Neural progenitor cell (in vitro differentiated cells): ENCODE measurements around the gene TEAD3. TPM values are rescaled to one million over a fixed set of nuclear protein-coding genes. Genes with fewer than 3 reads are reported as not detected.

Experiments
- DNase-seq: peaks from one replicate; pipeline ENCODE4 v3.0.0-alpha.2; 2016; ENCODE audit warnings: low spot score
- H2AFZ ChIP-seq: fragments of 200-600 bp; sonication (generic); replicated peaks from 2 replicates; pipeline ENCODE4 v1.6.1; 2016; ENCODE audit warnings: antibody characterized with exemption
- H3F3A ChIP-seq: fragments of 200-600 bp; sonication (generic); 2 replicates; pipeline ENCODE4 v1.6.1; 2016; ENCODE audit warnings: antibody characterized with exemption, low read depth
- H3K27ac ChIP-seq: fragments of 200-600 bp; sonication (generic); 2 replicates; pipeline ENCODE4 v1.5.1; 2016; ENCODE audit warnings: mild to moderate bottlenecking
- H3K27me3 ChIP-seq: fragments of 200-600 bp; sonication (generic); 2 replicates; pipeline ENCODE4 v1.6.1; 2016; ENCODE audit warnings: mild to moderate bottlenecking, moderate library complexity
- H3K36me3 ChIP-seq: fragments of 200-600 bp; sonication (generic); 2 replicates; pipeline ENCODE4 v1.5.1; 2016
- H3K4me1 ChIP-seq: fragments of 200-600 bp; sonication (generic); 2 replicates; pipeline ENCODE4 v1.6.1; 2016; ENCODE audit warnings: mixed run types
- H3K4me2 ChIP-seq: fragments of 200-600 bp; sonication (generic); 2 replicates; pipeline ENCODE4 v1.6.1; 2016
- H3K4me3 ChIP-seq: fragments of 200-600 bp; sonication (generic); 2 replicates; pipeline ENCODE4 v1.5.1; 2016
- H3K79me2 ChIP-seq: fragments of 200-600 bp; sonication (generic); 2 replicates; pipeline ENCODE4 v1.6.1; 2016; ENCODE audit warnings: low read depth
- H3K9ac ChIP-seq: fragments of 200-600 bp; sonication (generic); 2 replicates; pipeline ENCODE4 v1.6.1; 2016
- H3K9me3 ChIP-seq: fragments of 200-600 bp; sonication (generic); 2 replicates; pipeline ENCODE4 v1.5.1; 2016; ENCODE audit warnings: low read depth
- H4K20me1 ChIP-seq: fragments of 200-600 bp; sonication (generic); 2 replicates; pipeline ENCODE4 v1.6.1; 2016; ENCODE audit warnings: low read depth
- H3K27ac Mint-ChIP-seq: 3 replicates; pipeline ENCODE4 v1.8.0; 2021; ENCODE audit warnings: mixed read lengths
- H3K27me3 Mint-ChIP-seq: 2 replicates; pipeline ENCODE4 v1.8.0; 2022; ENCODE audit warnings: low read depth, mild to moderate bottlenecking, inconsistent platforms, moderate library complexity, mixed read lengths; ENCODE audit not compliant: insufficient read depth
- H3K36me3 Mint-ChIP-seq: 3 replicates; pipeline ENCODE4 v1.8.0; 2021; ENCODE audit warnings: mixed read lengths
- H3K4me1 Mint-ChIP-seq: 3 replicates; pipeline ENCODE4 v1.8.0; 2021; ENCODE audit warnings: mixed read lengths
- H3K4me3 Mint-ChIP-seq: 3 replicates; pipeline ENCODE4 v1.8.0; 2021; ENCODE audit warnings: mild to moderate bottlenecking, moderate library complexity, mixed read lengths
- H3K9me3 Mint-ChIP-seq: 3 replicates; pipeline ENCODE4 v1.8.0; 2020; ENCODE audit warnings: mixed read lengths
- CTCF ChIP-seq: fragments of 200-600 bp; sonication (generic); IDR thresholded peaks from 2 replicates; pipeline ENCODE4 v1.5.1; 2017; ENCODE audit warnings: antibody characterized with exemption, mild to moderate bottlenecking
- EZH2 ChIP-seq: fragments of 200-600 bp; sonication (generic); IDR thresholded peaks from 2 replicates; pipeline ENCODE4 v1.6.1; 2017; ENCODE audit warnings: antibody characterized with exemption, mild to moderate bottlenecking, moderate library complexity
- EZH2phosphoT487 ChIP-seq: fragments of 200-600 bp; sonication (generic); IDR thresholded peaks from 2 replicates; pipeline ENCODE4 v1.6.1; 2017; ENCODE audit warnings: antibody characterized with exemption
- total RNA-seq: library from RNA; depleted of rRNA; stranded (reverse); fragments of >200 nt; gene quantifications from 2 replicates; pipeline ENCODE4 v1.2.3, GENCODE V29; 2015; ENCODE audit warnings: low replicate concordance

The TEAD3 gene
- total RNA-seq, 1 donor from 2014 or later, result 9.7 TPM

GRCh38 chr6:35486005-35486925 lies 10.6 kb downstream of the TEAD3 start:
- peak overlapping the region; percentile 56 for H3K4me2 ChIP-seq

GRCh38 chr6:35485402-35485877 lies 11.4 kb downstream of the TEAD3 start:
- H4K20me1 ChIP-seq, result peaks cover 23% of the 10 kb centered on the region
- H3K27me3 ChIP-seq, result no peaks in the 10 kb centered on the region
- no peak overlapping the region for H3K4me3 ChIP-seq
- Mint-ChIP-seq H3K4me3 (no peak overlapping the region), H3K4me1 (peaks cover 30% of the 10 kb centered on the region), H3K36me3 (peaks cover 2% of the 10 kb centered on the region), H3K9me3 (no peaks in the 10 kb centered on the region), H3K27me3 (peaks cover 3% of the 10 kb centered on the region), H3K27ac (no peak overlapping the region)
- peak; percentile 75 for DNase-seq
- H3K9me3 ChIP-seq, result no peaks in the 10 kb centered on the region
- peaks cover 43% of the 10 kb centered on the region for H3K4me1 ChIP-seq
- H3K27ac ChIP-seq, result no peak overlapping the region
- TF ChIP-seq EZH2, result no peak
- no peak for TF ChIP-seq CTCF
- no peak for TF ChIP-seq EZH2phosphoT487
- H3F3A ChIP-seq, result peaks cover 19% of the 10 kb centered on the region
- peak overlapping the region; percentile 56 for H3K4me2 ChIP-seq
- H3K36me3 ChIP-seq, result no peaks in the 10 kb centered on the region
- peaks cover 15% of the 10 kb centered on the region for H3K79me2 ChIP-seq
- H3K9ac ChIP-seq, result no peak overlapping the region
- H2AFZ ChIP-seq, result no peak overlapping the region

More at GRCh38 chr6:35486005-35486925, 10.6 kb downstream of the TEAD3 start:
- Mint-ChIP-seq H3K36me3 (peaks cover 1% of the 10 kb centered on the region), H3K9me3 (no peaks in the 10 kb centered on the region), H3K4me1 (peaks cover 38% of the 10 kb centered on the region), H3K4me3 (peak overlapping the region; percentile 27), H3K27me3 (peaks cover 6% of the 10 kb centered on the region), H3K27ac (no peak overlapping the region)
- no peaks in the 10 kb centered on the region for H3K9me3 ChIP-seq
- H4K20me1 ChIP-seq, result peaks cover 31% of the 10 kb centered on the region
- H3K27me3 ChIP-seq, result no peaks in the 10 kb centered on the region
- H3F3A ChIP-seq, result peaks cover 26% of the 10 kb centered on the region
- H2AFZ ChIP-seq, result no peak overlapping the region
- DNase-seq, result peak; percentile 65
- H3K36me3 ChIP-seq, result no peaks in the 10 kb centered on the region
- TF ChIP-seq EZH2 (no peak), CTCF (no peak), EZH2phosphoT487 (no peak)
- peaks cover 52% of the 10 kb centered on the region for H3K4me1 ChIP-seq
- H3K4me3 ChIP-seq, result no peak overlapping the region
- H3K79me2 ChIP-seq, result peaks cover 22% of the 10 kb centered on the region
- no peak overlapping the region for H3K9ac ChIP-seq
- H3K27ac ChIP-seq, result no peak overlapping the region

GRCh38 chr6:35484921-35485392 lies 11.9 kb downstream of the TEAD3 start:
- peaks cover 21% of the 10 kb centered on the region for H4K20me1 ChIP-seq
- no peak overlapping the region for H2AFZ ChIP-seq
- no peak for DNase-seq
- no peaks in the 10 kb centered on the region for H3K9me3 ChIP-seq
- H3K4me3 Mint-ChIP-seq, result no peak overlapping the region
- peaks cover 4% of the 10 kb centered on the region for H3K27me3 Mint-ChIP-seq
- no peak overlapping the region for H3K9ac ChIP-seq
- H3K4me2 ChIP-seq, result peak overlapping the region; percentile 56
- no peaks in the 10 kb centered on the region for H3K27me3 ChIP-seq
- peaks cover 40% of the 10 kb centered on the region for H3K4me1 ChIP-seq
- H3K4me3 ChIP-seq, result no peak overlapping the region
- H3F3A ChIP-seq, result peaks cover 17% of the 10 kb centered on the region
- peaks cover 15% of the 10 kb centered on the region for H3K79me2 ChIP-seq
- TF ChIP-seq EZH2, result no peak
- TF ChIP-seq EZH2phosphoT487, result no peak
- no peak for TF ChIP-seq CTCF
- H3K4me1 Mint-ChIP-seq, result peaks cover 27% of the 10 kb centered on the region
- H3K9me3 Mint-ChIP-seq, result no peaks in the 10 kb centered on the region
- peaks cover 2% of the 10 kb centered on the region for H3K36me3 Mint-ChIP-seq
- H3K27ac Mint-ChIP-seq, result no peak overlapping the region
- no peak overlapping the region for H3K27ac ChIP-seq
- H3K36me3 ChIP-seq, result no peaks in the 10 kb centered on the region
